ENCODE data around the gene SORL1. TPM values are rescaled to one million over a fixed set of nuclear protein-coding genes. Genes with fewer than 3 reads are reported as not detected.

The SORL1 gene
- total and polyA plus RNA-seq, 9 of the 15 experiments (the other 6 are each of a cell fraction or from before 2014, with no cell fraction given), result 0.01 to 0.66 TPM; not detected in 7

- TF ChIP-seq PRDM10 (IDR thresholded peaks at IDR 0.05; ENCODE audit: partially characterized antibody) (no peak), GATA2 (CRISPR knock-in tag; IDR thresholded peaks at IDR 0.05) (no peak), ZNF584 (CRISPR knock-in tag; IDR thresholded peaks at IDR 0.05; ENCODE audit: low read depth) (no peak), ELF4 (CRISPR knock-in tag; IDR thresholded peaks at IDR 0.05) (no peak), TEAD2 (tag; IDR thresholded peaks at IDR 0.05) (no peak)
Observed at GRCh38 chr11:121472312-121472711, 20.2 kb downstream of the SORL1 start (continued).

DNA sequence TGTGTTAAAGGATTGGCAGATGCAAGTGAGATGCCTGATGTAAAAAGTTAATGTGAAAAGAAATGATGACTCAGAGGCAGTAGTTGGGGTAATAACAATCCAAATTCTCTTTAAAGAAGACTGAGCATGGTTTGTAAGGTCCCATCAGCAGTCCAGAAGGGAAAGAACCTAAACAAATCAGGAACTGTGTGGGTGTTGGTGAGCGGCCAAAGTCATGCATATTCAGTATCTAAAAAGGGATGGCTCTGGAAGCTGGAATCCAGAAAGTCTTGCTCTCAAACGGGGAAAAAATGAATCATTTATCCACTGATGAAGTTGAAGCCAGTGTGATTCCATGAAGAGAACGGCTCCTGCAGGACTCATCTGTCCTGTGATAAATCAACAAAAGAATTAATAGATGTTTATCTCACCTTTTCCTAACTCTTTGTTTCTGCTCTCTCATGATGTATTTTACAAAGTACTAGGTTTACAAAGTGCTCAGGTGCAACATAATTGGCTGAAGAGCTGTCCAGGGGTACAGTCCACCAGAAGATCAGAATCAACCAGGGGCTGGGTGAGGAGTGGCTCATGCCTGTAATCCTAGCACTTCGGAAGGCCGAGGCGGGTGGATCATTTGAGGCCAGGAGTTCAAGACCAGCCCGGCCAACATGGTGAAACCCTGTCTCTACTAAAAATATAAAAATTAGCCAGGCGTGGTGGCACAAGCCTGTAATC, 21.1 kb downstream of the SORL1 start:
- Histone ChIP-seq H4K20me1 (replicated peaks; ENCODE audit: control insufficient read depth, insufficient read depth, low read length) (no peaks in the 10 kb centered on the region), H3K9ac (ENCODE audit: insufficient read depth in 1 of 2, low read depth in 2 of 2, low read length in 2 of 2) (no peak overlapping the region), H3K27ac (ENCODE audit: extremely low read depth, low read depth, low read length) (no peak overlapping the region), H3K79me2 (ENCODE audit: control insufficient read depth, insufficient read depth, low read length) (no peaks in the 10 kb centered on the region), H2AFZ (ENCODE audit: low read depth, low read length) (no peak overlapping the region), H3K9me3 (replicated peaks; ENCODE audit: control insufficient read depth, insufficient read depth, low read depth, low read length) (no peaks in the 10 kb centered on the region), H3K4me1 (replicated peaks in 1 of 2; ENCODE audit: control insufficient read depth in 2 of 2, insufficient read depth in 2 of 2, low read length in 2 of 2) (no peaks in the 10 kb centered on the region), H3K4me3 (no peak overlapping the region), H3K27me3 (ENCODE audit: control insufficient read depth in 2 of 2, insufficient read depth in 2 of 2, low read length in 2 of 2) (peaks cover 0 to 13% of the 10 kb centered on the region in 2 experiments; a peak in 2 of 5 replicates), H3K9me1 (ENCODE audit: control insufficient read depth, insufficient read depth, low read length) (no peaks in the 10 kb centered on the region), H3K4me2 (ENCODE audit: insufficient read depth, low read length) (no peak overlapping the region), H3K36me3 (ENCODE audit: control insufficient read depth, insufficient read depth, low read length) (no peaks in the 10 kb centered on the region)
- POLR2A ChIA-PET, result no interaction called here
- WGBS (ENCODE audit: insufficient coverage, low coverage, missing lambda C conversion rate), result 1% methylated on average over 8 of the region's 8 CpGs
- CTCF ChIA-PET (ENCODE audit: low intra/inter-chr PET ratio), result no interaction called here
- DNase-seq (ENCODE audit: extremely low read depth in 1 of 4, low spot score in 3 of 4) (no peak), ATAC-seq (no peak), FAIRE-seq (no peak)
- no TSS peak for BruUV-seq (replicated peaks)
- intact Hi-C loops (cut with micrococcal nuclease), result no loop called here
- in situ Hi-C loops (cut with MboI), result no loop called here
- TF ChIP-seq CTCFL (IDR thresholded peaks at IDR 0.05; ENCODE audit: borderline replicate concordance, insufficient read depth, low read depth, low read length, poor library complexity, severe bottlenecking) (no peak), ZNF239 (CRISPR knock-in tag; IDR thresholded peaks at IDR 0.05) (no peak), ZNF445 (CRISPR knock-in tag; IDR thresholded peaks at IDR 0.05; ENCODE audit: low read depth) (no peak), ZNF655 (CRISPR knock-in tag; IDR thresholded peaks at IDR 0.05) (no peak), POLR3A (IDR thresholded peaks at IDR 0.05; ENCODE audit: borderline replicate concordance, extremely low read depth, insufficient read depth, insufficient read length) (no peak)
- TF ChIP-seq, protein P1, sequence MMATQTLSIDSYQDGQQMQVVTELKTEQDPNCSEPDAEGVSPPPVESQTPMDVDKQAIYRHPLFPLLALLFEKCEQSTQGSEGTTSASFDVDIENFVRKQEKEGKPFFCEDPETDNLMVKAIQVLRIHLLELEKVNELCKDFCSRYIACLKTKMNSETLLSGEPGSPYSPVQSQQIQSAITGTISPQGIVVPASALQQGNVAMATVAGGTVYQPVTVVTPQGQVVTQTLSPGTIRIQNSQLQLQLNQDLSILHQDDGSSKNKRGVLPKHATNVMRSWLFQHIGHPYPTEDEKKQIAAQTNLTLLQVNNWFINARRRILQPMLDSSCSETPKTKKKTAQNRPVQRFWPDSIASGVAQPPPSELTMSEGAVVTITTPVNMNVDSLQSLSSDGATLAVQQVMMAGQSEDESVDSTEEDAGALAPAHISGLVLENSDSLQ (IDR thresholded peaks at IDR 0.05), result no peak
